Fibroblast of skin of left biceps (primary cell): ENCODE results near the gene SLC35F1.
"Not testable (repeated sequence)": the region's sequence is repeated elsewhere in the genome, so short reads cannot be mapped to it uniquely, and the experiment has no call there.

Experiments
- DNase-seq, 2 experiments: peaks; one replicate each; pipeline ENCODE4 v3.0.0-alpha.2; 2013; ENCODE audit warnings: low read depth in 2 of 2

Gene SLC35F1

GRCh38 chr6:117992856-117993255 is 85.8 kb downstream of the SLC35F1 start:
- no peak for DNase-seq

- DNase-seq, result no peak
Observed at GRCh38 chr6:118012944-118013343, 105.9 kb downstream of the SLC35F1 start.

GRCh38 chr6:118016532-118016931 is 109.5 kb downstream of the SLC35F1 start:
- DNase-seq, result no peak

GRCh38 chr6:118017301-118017848 is 110.3 kb downstream of the SLC35F1 start:
- DNase-seq, result no peak

GRCh38 chr6:118023771-118024170 is 116.7 kb downstream of the SLC35F1 start:
- no peak for DNase-seq

GRCh38 chr6:118029967-118030366 is 122.9 kb downstream of the SLC35F1 start:
- DNase-seq, result no peak

- DNase-seq, result not testable (repeated sequence)
Observed at GRCh38 chr6:118037479-118037878, 130.4 kb downstream of the SLC35F1 start.

GRCh38 chr6:118042855-118043254 is 135.8 kb downstream of the SLC35F1 start:
- no peak for DNase-seq

GRCh38 chr6:118044275-118044674 is 137.2 kb downstream of the SLC35F1 start:
- DNase-seq, result no peak

- DNase-seq, result no peak
Observed at GRCh38 chr6:118054082-118054481, 147.0 kb downstream of the SLC35F1 start.

- DNase-seq, result no peak
Observed at GRCh38 chr6:118061666-118062065, 154.6 kb downstream of the SLC35F1 start.

GRCh38 chr6:118080547-118080946 is 173.5 kb downstream of the SLC35F1 start:
- DNase-seq, result no peak

- DNase-seq, result no peak
Observed at GRCh38 chr6:118083711-118084110, 176.6 kb downstream of the SLC35F1 start.

- no peak for DNase-seq
Observed at GRCh38 chr6:118085665-118086064, 178.6 kb downstream of the SLC35F1 start.

GRCh38 chr6:118086159-118086558 is 179.1 kb downstream of the SLC35F1 start:
- no peak for DNase-seq

GRCh38 chr6:118092086-118092485 is 185.0 kb downstream of the SLC35F1 start:
- DNase-seq, result no peak

GRCh38 chr6:118097576-118097975 is 190.5 kb downstream of the SLC35F1 start:
- DNase-seq, result no peak

GRCh38 chr6:118100717-118101116 is 193.7 kb downstream of the SLC35F1 start:
- DNase-seq, result no peak

GRCh38 chr6:118101220-118101619 is 194.2 kb downstream of the SLC35F1 start:
- no peak for DNase-seq

- no peak for DNase-seq
Observed at GRCh38 chr6:118101831-118102345, 194.8 kb downstream of the SLC35F1 start.

GRCh38 chr6:118102401-118102800 is 195.3 kb downstream of the SLC35F1 start:
- DNase-seq, result no peak

GRCh38 chr6:118103381-118104146 is 196.5 kb downstream of the SLC35F1 start:
- DNase-seq, result no peak

- no peak for DNase-seq
Observed at GRCh38 chr6:118122161-118122725, 215.2 kb downstream of the SLC35F1 start.
